HepG2 (cell line): ENCODE data around the gene SLC1A4. TPM values are rescaled to one million over a fixed set of nuclear protein-coding genes. Genes with fewer than 3 reads are reported as not detected.

Experiments used
- ASH2L ChIP-seq: fragments of 300-600, 200-600 bp; sonication (generic); IDR thresholded peaks from 2 replicates; pipeline ENCODE4 v1.7.0; 2017; ENCODE audit warnings: low read depth, mild to moderate bottlenecking, moderate library complexity, mixed read lengths, low read length; ENCODE audit not compliant: insufficient read length
- CEBPG ChIP-seq: IDR thresholded peaks from 2 replicates; pipeline ENCODE4 v1.6.1; 2016
- CREM ChIP-seq, 2 experiments: sonication (generic) in 1 of 2; formaldehyde crosslinking in 1 of 2; IDR thresholded peaks; 2 replicates each; pipeline versions ENCODE4 v1.4.0 to v1.6.1; 2016 to 2020; ENCODE audit warnings: antibody characterized with exemption in 1 of 2, mild to moderate bottlenecking in 1 of 2, missing genetic modification reagents in 1 of 2
- ERF ChIP-seq: IDR thresholded peaks from 2 replicates; pipeline ENCODE4 v1.6.1; 2018; ENCODE audit warnings: missing biosample characterization, missing genetic modification reagents
- FLYWCH1 ChIP-seq: sonication (generic); formaldehyde crosslinking; IDR thresholded peaks from 2 replicates; pipeline ENCODE4 v1.8.1; 2023; ENCODE audit warnings: mild to moderate bottlenecking, missing genetic modification reagents
- FOXA3 ChIP-seq: IDR thresholded peaks from 2 replicates; pipeline ENCODE4 v1.6.1; 2016; ENCODE audit warnings: missing genetic modification reagents, missing compliant biosample characterization
- FOXP1 ChIP-seq, 2 experiments: fragments of 450-650 bp in 1 of 2; IDR thresholded peaks; 2 replicates each; pipeline ENCODE4 v1.6.1; 2017 to 2018; ENCODE audit warnings: antibody characterized with exemption in 1 of 2
- HMG20A ChIP-seq: IDR thresholded peaks from 2 replicates; pipeline ENCODE4 v1.6.1; 2016; ENCODE audit warnings: borderline replicate concordance
- MIER2 ChIP-seq: IDR thresholded peaks from 2 replicates; pipeline ENCODE4 v1.6.1; 2016; ENCODE audit warnings: missing biosample characterization, missing genetic modification reagents
- MXD1 ChIP-seq: sonication (generic); formaldehyde crosslinking; IDR thresholded peaks from 2 replicates; pipeline ENCODE4 v1.4.0; 2020; ENCODE audit warnings: mild to moderate bottlenecking, missing genetic modification reagents
- NR2F6 ChIP-seq, 2 experiments: IDR thresholded peaks; 2 replicates each; pipeline ENCODE4 v1.6.1; 2016; ENCODE audit warnings: antibody characterized with exemption in 1 of 2, mild to moderate bottlenecking in 1 of 2
- RXRB ChIP-seq: IDR thresholded peaks from 2 replicates; pipeline ENCODE4 v1.6.1; 2016; ENCODE audit warnings: borderline replicate concordance, missing genetic modification reagents, missing compliant biosample characterization
- SALL1 ChIP-seq: sonication (generic); formaldehyde crosslinking; IDR thresholded peaks from 2 replicates; pipeline ENCODE4 v1.8.0; 2022; ENCODE audit warnings: mild to moderate bottlenecking, missing genetic modification reagents
- SOX6 ChIP-seq, 2 experiments: fragments of 450-650 bp in 1 of 2; sonication (generic) in 1 of 2; formaldehyde crosslinking in 1 of 2; IDR thresholded peaks; 2 replicates each; pipeline versions ENCODE4 v1.4.0 to v1.6.1; 2017 to 2020; ENCODE audit warnings: antibody characterized with exemption in 1 of 2, mild to moderate bottlenecking in 1 of 2, missing genetic modification reagents in 1 of 2
- STAT5B ChIP-seq: sonication (generic); formaldehyde crosslinking; IDR thresholded peaks from 2 replicates; pipeline ENCODE4 v1.4.0; 2020; ENCODE audit warnings: missing genetic modification reagents
- TBX2 ChIP-seq: sonication (generic); formaldehyde crosslinking; IDR thresholded peaks from 2 replicates; pipeline ENCODE4 v1.5.0; 2020; ENCODE audit warnings: missing genetic modification reagents, mild to moderate bottlenecking, borderline replicate concordance
- ZNF275 ChIP-seq: sonication (generic); formaldehyde crosslinking; IDR thresholded peaks from 2 replicates; pipeline ENCODE4 v1.8.0; 2022; ENCODE audit warnings: missing genetic modification reagents, mild to moderate bottlenecking, inconsistent platforms, borderline replicate concordance
- ZNF850 ChIP-seq: sonication (generic); formaldehyde crosslinking; conservative IDR thresholded peaks from 2 replicates; pipeline ENCODE4 v1.9.0; 2021; ENCODE audit warnings: mild to moderate bottlenecking, missing genetic modification reagents
- polyA plus RNA-seq, 8 experiments: library from polyadenylated mRNA; depleted of rRNA in 3 of 8; stranded (reverse) in 7 of 8; unstranded in 1 of 8; fragments of >200 nt; fragmentation: Illumina TruSeq in 4 of 8; extraction: Trizol in 4 of 8; gene quantifications; 2 replicates each; pipeline versions ENCODE4 v1.2.1 to v1.2.3, GENCODE V29; 2011 to 2016; ENCODE audit warnings: low read depth in 4 of 8, missing spikeins in 1 of 8, mixed read lengths in 1 of 8; ENCODE audit not compliant: insufficient read depth in 1 of 8
- total RNA-seq, 5 experiments: library from RNA; depleted of rRNA; stranded (reverse); fragments of >200 nt; fragmentation: Illumina TruSeq; extraction: Trizol; gene quantifications; 2 replicates each; pipeline ENCODE4 v1.2.3, GENCODE V29; 2016; ENCODE audit warnings: low read depth in 1 of 5
- TF ChIP-seq, protein P1 (sequence below): IDR thresholded peaks from 2 replicates; pipeline ENCODE4 v1.6.1; 2018; ENCODE audit warnings: missing genetic modification reagents, mild to moderate bottlenecking, missing compliant biosample characterization
- TF ChIP-seq, protein P2 (sequence below): sonication (generic); formaldehyde crosslinking; IDR thresholded peaks from 2 replicates; pipeline ENCODE4 v1.4.0; 2020; ENCODE audit warnings: missing genetic modification reagents
- TF ChIP-seq, protein P3 (sequence below): IDR thresholded peaks from 2 replicates; pipeline ENCODE4 v1.4.0; 2020; ENCODE audit warnings: mild to moderate bottlenecking, missing genetic modification reagents

Gene SLC1A4
- total and polyA plus RNA-seq, 2 of the 13 experiments (the other 11 are each of a cell fraction or from before 2014, with no cell fraction given): 21.0 to 39.6 TPM

- TF ChIP-seq NR2F6 (IDR thresholded peaks at IDR 0.05) (no peak), NR2F6 (CRISPR knock-in tag; IDR thresholded peaks at IDR 0.05) (peak; percentile 44; the same call in 1 of the 2 replicates), FLYWCH1 (CRISPR knock-in tag) (no peak), HMG20A (CRISPR knock-in tag) (peak; percentile 66), CEBPG (peak; percentile 95), FOXP1 (IDR thresholded peaks at IDR 0.05) (no peak), FOXP1 (CRISPR knock-in tag; IDR thresholded peaks at IDR 0.05) (peak; percentile 23; the same call in 1 of the 2 replicates), RXRB (CRISPR knock-in tag) (peak; percentile 40; the same call in 1 of the 2 replicates), ERF (CRISPR knock-in tag) (peak; percentile 20; the same call in 1 of the 2 replicates), SALL1 (peak; percentile 51; the same call in 1 of the 2 replicates), ASH2L (peak; percentile 31), MIER2 (CRISPR knock-in tag) (peak; percentile 12; the same call in 1 of the 2 replicates), SOX6 (IDR thresholded peaks at IDR 0.05) (no peak), SOX6 (CRISPR knock-in tag; IDR thresholded peaks at IDR 0.05) (peak; percentile 90), FOXA3 (CRISPR knock-in tag) (peak; percentile 56; the same call in 1 of the 2 replicates), ZNF275 (CRISPR knock-in tag) (no peak), STAT5B (CRISPR knock-in tag) (no peak), TBX2 (CRISPR knock-in tag) (0 out of 2 replicates have a peak, but pooled peaks have one; percentile 14), CREM (IDR thresholded peaks at IDR 0.05) (0 out of 2 replicates have a peak, but pooled peaks have one; percentile 20), CREM (CRISPR knock-in tag; IDR thresholded peaks at IDR 0.05) (no peak), ZNF850 (CRISPR knock-in tag) (no peak), MXD1 (CRISPR knock-in tag) (no peak)
- TF ChIP-seq, protein P1, sequence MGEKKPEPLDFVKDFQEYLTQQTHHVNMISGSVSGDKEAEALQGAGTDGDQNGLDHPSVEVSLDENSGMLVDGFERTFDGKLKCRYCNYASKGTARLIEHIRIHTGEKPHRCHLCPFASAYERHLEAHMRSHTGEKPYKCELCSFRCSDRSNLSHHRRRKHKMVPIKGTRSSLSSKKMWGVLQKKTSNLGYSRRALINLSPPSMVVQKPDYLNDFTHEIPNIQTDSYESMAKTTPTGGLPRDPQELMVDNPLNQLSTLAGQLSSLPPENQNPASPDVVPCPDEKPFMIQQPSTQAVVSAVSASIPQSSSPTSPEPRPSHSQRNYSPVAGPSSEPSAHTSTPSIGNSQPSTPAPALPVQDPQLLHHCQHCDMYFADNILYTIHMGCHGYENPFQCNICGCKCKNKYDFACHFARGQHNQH (CRISPR knock-in tag): no peak
- TF ChIP-seq, protein P2, sequence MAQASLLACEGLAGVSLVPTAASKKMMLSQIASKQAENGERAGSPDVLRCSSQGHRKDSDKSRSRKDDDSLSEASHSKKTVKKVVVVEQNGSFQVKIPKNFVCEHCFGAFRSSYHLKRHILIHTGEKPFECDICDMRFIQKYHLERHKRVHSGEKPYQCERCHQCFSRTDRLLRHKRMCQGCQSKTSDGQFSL (CRISPR knock-in tag): no peak
- TF ChIP-seq, protein P3, sequence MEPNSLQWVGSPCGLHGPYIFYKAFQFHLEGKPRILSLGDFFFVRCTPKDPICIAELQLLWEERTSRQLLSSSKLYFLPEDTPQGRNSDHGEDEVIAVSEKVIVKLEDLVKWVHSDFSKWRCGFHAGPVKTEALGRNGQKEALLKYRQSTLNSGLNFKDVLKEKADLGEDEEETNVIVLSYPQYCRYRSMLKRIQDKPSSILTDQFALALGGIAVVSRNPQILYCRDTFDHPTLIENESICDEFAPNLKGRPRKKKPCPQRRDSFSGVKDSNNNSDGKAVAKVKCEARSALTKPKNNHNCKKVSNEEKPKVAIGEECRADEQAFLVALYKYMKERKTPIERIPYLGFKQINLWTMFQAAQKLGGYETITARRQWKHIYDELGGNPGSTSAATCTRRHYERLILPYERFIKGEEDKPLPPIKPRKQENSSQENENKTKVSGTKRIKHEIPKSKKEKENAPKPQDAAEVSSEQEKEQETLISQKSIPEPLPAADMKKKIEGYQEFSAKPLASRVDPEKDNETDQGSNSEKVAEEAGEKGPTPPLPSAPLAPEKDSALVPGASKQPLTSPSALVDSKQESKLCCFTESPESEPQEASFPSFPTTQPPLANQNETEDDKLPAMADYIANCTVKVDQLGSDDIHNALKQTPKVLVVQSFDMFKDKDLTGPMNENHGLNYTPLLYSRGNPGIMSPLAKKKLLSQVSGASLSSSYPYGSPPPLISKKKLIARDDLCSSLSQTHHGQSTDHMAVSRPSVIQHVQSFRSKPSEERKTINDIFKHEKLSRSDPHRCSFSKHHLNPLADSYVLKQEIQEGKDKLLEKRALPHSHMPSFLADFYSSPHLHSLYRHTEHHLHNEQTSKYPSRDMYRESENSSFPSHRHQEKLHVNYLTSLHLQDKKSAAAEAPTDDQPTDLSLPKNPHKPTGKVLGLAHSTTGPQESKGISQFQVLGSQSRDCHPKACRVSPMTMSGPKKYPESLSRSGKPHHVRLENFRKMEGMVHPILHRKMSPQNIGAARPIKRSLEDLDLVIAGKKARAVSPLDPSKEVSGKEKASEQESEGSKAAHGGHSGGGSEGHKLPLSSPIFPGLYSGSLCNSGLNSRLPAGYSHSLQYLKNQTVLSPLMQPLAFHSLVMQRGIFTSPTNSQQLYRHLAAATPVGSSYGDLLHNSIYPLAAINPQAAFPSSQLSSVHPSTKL: peak; percentile 87
Measured at GRCh38 chr2:65031341-65032018, 42.3 kb downstream of the SLC1A4 start (continued).
